ENCODE data around the gene RBL1. TPM values are rescaled to one million over a fixed set of nuclear protein-coding genes. Genes with fewer than 3 reads are reported as not detected.
"Not testable (repeated sequence)": the region's sequence is repeated elsewhere in the genome, so short reads cannot be mapped to it uniquely, and the experiment has no call there.

The RBL1 gene
- polyA plus RNA-seq, 1 donor = 6.4 TPM

GRCh38 chr20:37077009-37077408, 18.8 kb downstream of the RBL1 start:
- no peak for DNase-seq (ENCODE audit: low read depth)

DNA sequence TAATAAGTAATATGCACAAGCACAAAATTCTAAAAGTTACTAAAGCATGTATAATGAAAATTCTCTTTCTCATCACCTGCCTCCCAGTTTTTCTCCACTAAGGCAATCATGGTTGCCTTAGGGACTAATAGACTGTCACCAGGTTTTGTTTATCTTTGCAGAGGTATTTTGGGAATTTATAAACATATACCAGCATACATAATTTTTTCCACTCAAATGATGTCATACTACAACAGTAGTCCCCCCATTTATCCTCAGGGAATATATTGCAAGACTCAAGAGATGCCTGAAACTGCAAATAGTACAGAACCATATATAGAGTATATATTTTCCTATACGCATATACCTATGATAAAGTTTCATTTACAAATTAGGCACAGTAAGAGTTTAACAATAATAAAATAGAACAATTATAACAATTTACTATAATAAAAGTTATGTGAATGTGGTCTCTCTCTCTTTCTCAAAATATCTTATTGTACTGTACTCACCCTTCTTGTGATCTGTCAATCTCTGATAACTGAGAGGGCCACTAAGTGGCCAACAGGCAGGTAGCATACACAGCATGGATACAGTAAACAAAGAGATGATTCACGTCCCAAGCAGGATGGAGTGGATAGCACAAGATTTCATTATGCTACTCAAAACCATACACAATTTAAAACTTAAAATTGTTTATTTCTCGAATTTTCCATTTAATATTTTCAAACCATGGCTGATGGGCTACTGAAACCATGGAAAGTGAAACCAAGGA, 19.7 kb downstream of the RBL1 start:
- DNase-seq (ENCODE audit: low read depth) = no peak

DNA sequence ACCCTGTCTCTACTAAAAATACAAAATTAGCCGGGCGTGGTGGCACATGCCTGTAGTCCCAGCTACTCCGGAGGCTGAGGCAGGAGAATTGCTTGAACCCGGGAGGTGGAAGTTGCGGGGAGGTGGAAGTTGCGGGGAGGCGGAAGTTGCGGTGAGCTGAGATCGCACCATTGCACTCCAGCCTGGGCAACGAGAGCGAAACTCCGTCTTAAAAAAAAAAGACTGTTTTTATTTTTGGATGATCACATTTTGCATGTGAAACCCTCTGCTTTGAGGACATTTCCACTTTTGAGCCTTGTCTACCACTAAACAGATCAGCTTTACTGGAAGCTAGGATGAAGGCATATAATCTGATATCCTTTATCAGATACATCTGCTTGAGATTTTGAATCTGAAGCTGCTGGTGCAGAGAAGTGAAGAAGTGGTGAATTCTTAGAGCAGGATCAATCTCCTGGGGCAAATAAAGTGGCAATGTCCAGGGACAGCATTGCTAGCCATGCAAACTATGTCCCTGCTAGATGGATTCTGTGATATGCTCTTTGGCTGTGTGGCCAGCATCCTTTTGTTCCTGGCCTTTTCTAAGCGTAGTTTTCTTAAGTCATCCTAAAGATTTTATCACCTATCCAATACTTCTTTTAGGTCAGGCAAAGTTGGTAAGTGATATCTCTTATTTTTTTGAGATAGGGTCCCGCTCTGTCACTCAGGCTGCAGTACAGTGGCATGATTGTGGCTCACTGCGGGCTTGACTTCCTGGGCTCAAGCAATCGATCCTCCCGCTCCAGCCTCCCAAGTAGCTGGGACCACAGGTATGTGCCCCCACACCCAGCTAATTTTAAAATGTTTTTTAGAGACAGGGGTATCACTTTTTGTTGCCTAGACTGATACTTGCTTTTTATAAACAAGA, 23.3 kb downstream of the RBL1 start:
- no peak for DNase-seq (ENCODE audit: low read depth)

- no peak for DNase-seq (ENCODE audit: low read depth)
Measured at GRCh38 chr20:37071481-37071911, 24.3 kb downstream of the RBL1 start.

DNA sequence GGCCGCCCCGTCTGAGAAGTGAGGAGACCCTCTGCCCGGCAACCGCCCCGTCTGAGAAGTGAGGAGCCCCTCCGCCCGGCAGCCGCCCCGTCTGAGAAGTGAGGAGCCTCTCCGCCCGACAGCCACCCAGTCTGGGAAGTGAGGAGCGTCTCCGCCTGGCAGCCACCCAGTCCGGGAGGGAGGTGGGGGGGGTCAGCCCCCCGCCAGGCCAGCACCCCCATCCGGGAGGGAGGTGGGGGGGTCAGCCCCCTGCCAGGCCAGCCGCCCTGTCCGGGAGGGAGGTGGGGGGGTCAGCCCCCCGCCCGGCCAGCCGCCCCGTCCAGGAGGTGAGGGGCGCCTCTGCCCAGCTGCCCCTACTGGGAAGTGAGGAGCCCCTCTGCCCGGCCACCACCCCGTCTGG, 26.2 kb downstream of the RBL1 start:
- not testable (repeated sequence) for DNase-seq (ENCODE audit: low read depth)

DNA sequence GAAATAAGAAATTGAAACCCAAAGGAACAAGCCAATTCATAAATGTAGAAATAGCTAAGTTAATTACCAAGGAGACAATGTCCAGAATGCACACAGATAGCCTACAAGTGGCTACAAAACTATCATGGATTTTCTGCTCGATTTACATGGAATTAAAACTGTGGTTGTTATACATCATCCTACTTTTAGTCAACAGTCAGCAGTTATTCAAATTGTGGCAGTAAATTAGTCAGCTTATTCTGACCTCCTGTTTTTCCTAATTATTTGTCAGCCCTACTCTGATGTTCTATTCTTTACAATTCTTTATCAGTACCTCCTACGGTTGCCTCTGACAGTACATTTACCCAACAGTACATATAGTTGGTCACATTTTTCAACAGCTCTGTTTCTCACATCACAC, 29.6 kb downstream of the RBL1 start:
- no peak for DNase-seq (ENCODE audit: low read depth)

DNA sequence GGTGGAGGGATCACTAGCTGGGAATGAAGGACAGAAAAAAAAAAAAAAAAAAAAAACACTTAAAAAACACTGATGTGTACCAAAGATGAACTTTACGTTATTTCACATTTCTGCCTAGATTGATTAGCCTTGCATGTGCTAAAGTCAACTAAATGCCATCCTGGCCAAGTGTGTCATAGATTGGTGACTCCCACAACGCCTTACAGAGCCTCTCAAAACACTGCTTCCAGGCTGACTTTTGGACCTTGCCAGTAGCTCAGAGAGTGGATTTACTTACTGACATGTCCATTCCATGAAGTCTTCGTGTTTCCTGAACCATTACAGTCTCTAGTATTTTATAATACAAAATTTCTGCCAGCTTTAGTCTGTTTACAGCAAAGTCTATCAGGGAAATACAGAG, 40.5 kb downstream of the RBL1 start:
- DNase-seq (ENCODE audit: low read depth) = no peak

DNA sequence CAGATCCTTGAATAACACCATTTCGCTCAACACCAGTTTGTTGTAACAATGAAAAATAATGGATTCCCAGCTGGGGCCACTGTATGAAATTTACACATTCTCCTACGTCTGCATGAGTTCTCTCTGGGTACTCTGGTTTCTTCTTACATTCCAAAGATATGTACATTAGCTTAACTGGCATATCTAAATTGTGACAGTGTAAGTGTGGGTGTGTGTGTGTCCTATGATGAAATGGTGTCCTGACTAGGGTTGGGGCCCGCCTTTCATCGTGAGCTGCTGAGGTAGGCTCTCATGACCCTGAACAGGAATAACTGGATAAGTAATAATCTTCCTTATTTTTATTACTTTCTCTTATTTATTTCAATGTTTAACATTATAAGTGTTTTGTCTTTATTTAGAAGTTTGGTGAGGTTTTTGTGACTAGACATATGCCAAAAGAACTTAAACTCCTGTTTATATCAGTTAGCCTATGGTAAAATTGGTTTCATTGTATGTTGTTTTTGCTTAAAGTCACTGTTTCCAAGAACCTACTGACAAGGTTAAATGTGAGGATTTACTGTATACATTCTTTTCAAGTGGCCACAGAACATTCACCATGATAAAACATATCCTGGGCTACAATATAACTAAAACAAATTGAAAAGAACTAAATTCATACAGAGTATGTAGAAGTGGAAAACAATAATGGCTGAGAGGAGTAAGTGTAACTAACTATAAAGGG, 42.4 kb downstream of the RBL1 start:
- DNase-seq (ENCODE audit: low read depth) = no peak

DNA sequence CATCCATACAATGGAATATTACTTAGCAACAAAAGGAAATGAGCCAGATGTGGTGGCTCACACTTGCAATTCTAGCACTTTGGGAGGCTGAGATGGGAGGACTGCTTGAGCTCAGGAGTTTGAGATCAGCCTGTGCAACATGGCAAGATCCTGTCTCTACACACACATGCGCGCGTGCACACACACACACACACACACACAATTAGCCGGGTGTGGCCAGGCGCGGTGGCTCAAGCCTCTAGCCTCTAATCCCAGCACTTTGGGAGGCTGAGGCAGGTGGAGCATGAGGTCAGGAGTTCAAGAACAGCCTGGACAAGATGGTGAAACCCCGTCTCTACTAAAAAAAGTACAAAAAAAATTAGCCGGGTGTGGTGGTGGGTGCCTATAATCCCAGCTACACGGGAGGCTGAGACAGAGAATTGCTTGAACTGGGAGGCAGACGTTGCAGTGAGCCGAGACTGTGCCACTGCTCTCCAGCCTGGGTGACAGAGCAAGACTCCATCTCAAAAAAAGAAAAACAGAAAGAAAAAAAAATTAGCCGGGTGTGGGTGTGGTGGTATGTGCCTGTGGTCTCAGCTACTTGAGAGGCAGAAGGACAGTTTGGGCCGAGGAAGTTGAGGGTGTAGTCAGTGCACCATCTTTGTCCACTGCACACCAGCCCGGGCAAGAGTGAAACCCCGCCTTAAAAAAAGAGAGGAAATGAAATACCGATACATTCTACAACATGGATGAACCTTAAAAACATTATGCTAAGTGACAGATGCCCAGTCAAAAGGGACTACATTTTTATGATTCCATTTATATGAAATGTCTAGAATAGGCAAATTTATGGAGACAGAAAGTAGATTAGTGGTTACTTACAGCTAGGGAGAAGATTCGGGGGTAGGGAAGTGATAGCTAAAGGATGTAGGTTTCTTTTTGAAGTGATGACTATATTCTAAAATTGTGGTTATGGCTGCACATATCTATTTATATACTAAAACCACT, 52.5 kb downstream of the RBL1 start:
- no peak for DNase-seq (ENCODE audit: low read depth)

- not testable (repeated sequence) for DNase-seq (ENCODE audit: low read depth)
Measured at GRCh38 chr20:37039366-37039765, 56.4 kb downstream of the RBL1 start.

GRCh38 chr20:37032077-37032476, 63.7 kb downstream of the RBL1 start:
- no peak for DNase-seq (ENCODE audit: low read depth)

- no peak for DNase-seq (ENCODE audit: low read depth)
Measured at GRCh38 chr20:37020636-37021035, 75.2 kb downstream of the RBL1 start.

DNA sequence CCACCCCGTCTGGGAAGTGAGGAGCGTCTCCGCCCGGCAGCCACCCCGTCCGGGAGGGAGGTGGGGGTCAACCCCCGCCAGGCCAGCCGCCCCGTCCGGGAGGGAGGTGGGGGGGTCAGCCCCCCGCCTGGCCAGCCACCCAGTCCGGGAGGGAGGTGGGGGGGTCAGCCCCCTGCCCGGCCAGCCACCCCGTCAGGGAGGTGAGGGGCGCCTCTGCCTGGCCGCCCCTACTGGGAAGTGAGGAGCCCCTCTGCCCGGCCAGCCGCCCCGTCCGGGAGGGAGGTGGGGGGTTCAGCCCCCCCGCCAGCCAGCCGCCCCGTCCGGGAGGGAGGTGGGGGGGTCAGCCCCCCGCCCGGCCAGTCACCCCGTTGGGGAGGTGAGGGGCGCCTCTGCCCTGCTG, 83.2 kb downstream of the RBL1 start:
- not testable (repeated sequence) for DNase-seq (ENCODE audit: low read depth)

- DNase-seq (ENCODE audit: low read depth) = not testable (repeated sequence)
Measured at GRCh38 chr20:37011858-37012257, 83.9 kb downstream of the RBL1 start.

- DNase-seq (ENCODE audit: low read depth) = no peak
Measured at GRCh38 chr20:37011147-37011546, 84.7 kb downstream of the RBL1 start.

GRCh38 chr20:37007898-37008649, 87.7 kb downstream of the RBL1 start:
- no peak for DNase-seq (ENCODE audit: low read depth)

DNA sequence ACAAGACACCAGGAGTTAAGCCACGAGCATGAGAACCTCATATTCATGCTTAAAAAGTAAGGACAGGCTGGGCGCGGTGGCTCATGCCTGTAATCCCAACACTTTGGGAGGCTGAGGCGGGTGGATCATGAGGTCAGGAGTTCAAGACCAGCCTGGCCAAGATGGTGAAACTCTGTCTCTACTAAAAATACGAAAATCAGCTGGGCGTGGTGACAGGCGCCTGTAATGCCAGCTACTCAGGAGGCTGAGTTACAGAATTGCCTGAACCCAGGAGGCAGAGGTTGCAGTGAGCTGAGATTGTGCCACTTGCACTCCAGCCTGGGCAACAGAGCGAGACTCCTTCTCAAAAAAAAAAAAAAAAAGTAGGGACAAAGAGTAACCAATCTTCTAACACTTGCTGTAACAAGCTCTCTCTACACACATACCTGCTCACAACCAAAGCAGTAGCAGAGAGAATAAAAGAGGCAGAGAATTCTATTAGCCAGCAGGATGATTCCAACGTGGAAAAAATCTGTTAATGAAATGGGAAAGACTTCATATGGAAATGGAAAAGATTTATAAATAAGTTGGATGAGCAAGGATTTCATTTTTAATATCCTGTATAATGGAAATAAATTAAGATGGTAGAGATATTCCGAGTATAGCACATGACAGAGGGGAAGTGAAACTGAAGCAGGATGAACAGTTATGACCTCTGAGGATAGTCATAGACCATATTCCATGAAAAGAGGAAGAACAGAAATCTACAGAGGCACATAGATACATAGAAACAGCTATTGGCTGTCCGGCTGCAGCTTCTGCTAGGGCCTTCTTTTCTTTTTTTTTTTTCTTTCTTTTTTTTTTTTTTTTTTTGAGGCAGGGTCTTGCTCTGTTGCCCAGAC, 90.5 kb downstream of the RBL1 start:
- DNase-seq (ENCODE audit: low read depth) = peak; percentile 34

GRCh38 chr20:37001634-37002033, 94.2 kb downstream of the RBL1 start:
- not testable (repeated sequence) for DNase-seq (ENCODE audit: low read depth)

- not testable (repeated sequence) for DNase-seq (ENCODE audit: low read depth)
Measured at GRCh38 chr20:37000171-37000570, 95.6 kb downstream of the RBL1 start.

Measured in forelimb muscle (tissue), 1 donor.